SK-N-SH treated with all-trans-retinoic acid at 6 μM for 48 hours (cell line): ENCODE measurements around the gene FAM120A.

Source experiments
- ATAC-seq: fragments of 200-7000 bp; cut with Tn5 transposase; 3 replicates; pipeline ENCODE4 v1.9.1; 2020; ENCODE audit warnings: mild to moderate bottlenecking, moderate library complexity
- ARNTL ChIP-seq: fragments of 450-650 bp; formaldehyde crosslinking; IDR thresholded peaks from 2 replicates; pipeline ENCODE4 v1.5.0; 2020; ENCODE audit warnings: low read depth, mild to moderate bottlenecking, moderate library complexity, borderline replicate concordance
- BACH2 ChIP-seq: fragments of 250-450 bp; sonication (Bioruptor Pico); IDR thresholded peaks from 2 replicates; pipeline ENCODE4 v1.9.0; 2021; ENCODE audit warnings: mild to moderate bottlenecking, borderline replicate concordance
- CSDC2 ChIP-seq: fragments of 250-450 bp; sonication (Bioruptor Pico); IDR thresholded peaks from 2 replicates; pipeline ENCODE4 v1.5.0; 2020; ENCODE audit warnings: mild to moderate bottlenecking, moderate library complexity
- ESRRG ChIP-seq: fragments of 250-450 bp; sonication (Bioruptor Pico); IDR thresholded peaks from 2 replicates; pipeline ENCODE4 v1.6.1; 2021; ENCODE audit warnings: mild to moderate bottlenecking
- GLIS3 ChIP-seq: fragments of 250-450 bp; sonication (Bioruptor Pico); IDR thresholded peaks from 2 replicates; pipeline ENCODE4 v1.5.0; 2020; ENCODE audit warnings: mild to moderate bottlenecking, moderate library complexity
- ISL1 ChIP-seq: fragments of 250-450 bp; sonication (Bioruptor Pico); IDR thresholded peaks from 2 replicates; pipeline ENCODE4 v2.1.2; 2022; ENCODE audit warnings: mild to moderate bottlenecking, moderate library complexity
- OSR1 ChIP-seq: fragments of 250-450 bp; sonication (Bioruptor Pico); IDR thresholded peaks from 2 replicates; pipeline ENCODE4 v1.8.0; 2022; ENCODE audit warnings: moderate library complexity, mild to moderate bottlenecking, inconsistent platforms
- PPARA ChIP-seq: fragments of 250-450 bp; sonication (Bioruptor Pico); IDR thresholded peaks from 2 replicates; pipeline ENCODE4 v1.5.0; 2020; ENCODE audit warnings: mild to moderate bottlenecking, borderline replicate concordance
- RARB ChIP-seq: fragments of 250-450 bp; sonication (Bioruptor Pico); IDR thresholded peaks from 2 replicates; pipeline ENCODE4 v1.8.0; 2021; ENCODE audit warnings: mild to moderate bottlenecking, moderate library complexity
- SNAI2 ChIP-seq: fragments of 250-450 bp; sonication (Bioruptor Pico); IDR thresholded peaks from 2 replicates; pipeline ENCODE4 v1.5.0; 2020; ENCODE audit warnings: mild to moderate bottlenecking, moderate library complexity
- TCF4 ChIP-seq: fragments of 250-450 bp; sonication (Bioruptor Pico); IDR thresholded peaks from 2 replicates; pipeline ENCODE4 v1.8.0; 2021; ENCODE audit warnings: mild to moderate bottlenecking, moderate library complexity, borderline replicate concordance
- TOX ChIP-seq: fragments of 250-450 bp; sonication (Bioruptor Pico); IDR thresholded peaks from 2 replicates; pipeline ENCODE4 v1.8.0; 2021; ENCODE audit warnings: mild to moderate bottlenecking, moderate library complexity, borderline replicate concordance
- ZC3H10 ChIP-seq: fragments of 250-450 bp; sonication (Bioruptor Pico); IDR thresholded peaks from 2 replicates; pipeline ENCODE4 v1.5.1; 2021; ENCODE audit warnings: mild to moderate bottlenecking, moderate library complexity
- ZFP3 ChIP-seq: fragments of 250-450 bp; sonication (Bioruptor Pico); IDR thresholded peaks from 2 replicates; pipeline ENCODE4 v1.5.0; 2020; ENCODE audit warnings: mild to moderate bottlenecking, moderate library complexity
- ZFP30 ChIP-seq: fragments of 450-650 bp; formaldehyde crosslinking; IDR thresholded peaks from 2 replicates; pipeline ENCODE4 v1.5.0; 2022; ENCODE audit warnings: mild to moderate bottlenecking, moderate library complexity
- ZNF70 ChIP-seq: fragments of 450-650 bp; formaldehyde crosslinking; IDR thresholded peaks from 2 replicates; pipeline ENCODE4 v1.5.0; 2020; ENCODE audit warnings: mild to moderate bottlenecking, moderate library complexity
- ZNF8 ChIP-seq: fragments of 450-650 bp; formaldehyde crosslinking; IDR thresholded peaks from 2 replicates; pipeline ENCODE4 v1.5.0; 2020; ENCODE audit warnings: mild to moderate bottlenecking, moderate library complexity
- TF ChIP-seq, protein P1 (sequence below): fragments of 250-450 bp; sonication (Bioruptor Pico); IDR thresholded peaks from 2 replicates; pipeline ENCODE4 v1.8.0; 2021; ENCODE audit warnings: low read depth, mild to moderate bottlenecking, moderate library complexity, borderline replicate concordance
- TF ChIP-seq, protein P2 (sequence below): fragments of 250-450 bp; sonication (Bioruptor Pico); IDR thresholded peaks from 2 replicates; pipeline ENCODE4 v1.5.1; 2020; ENCODE audit warnings: low read depth, mild to moderate bottlenecking, moderate library complexity

The FAM120A gene

DNA sequence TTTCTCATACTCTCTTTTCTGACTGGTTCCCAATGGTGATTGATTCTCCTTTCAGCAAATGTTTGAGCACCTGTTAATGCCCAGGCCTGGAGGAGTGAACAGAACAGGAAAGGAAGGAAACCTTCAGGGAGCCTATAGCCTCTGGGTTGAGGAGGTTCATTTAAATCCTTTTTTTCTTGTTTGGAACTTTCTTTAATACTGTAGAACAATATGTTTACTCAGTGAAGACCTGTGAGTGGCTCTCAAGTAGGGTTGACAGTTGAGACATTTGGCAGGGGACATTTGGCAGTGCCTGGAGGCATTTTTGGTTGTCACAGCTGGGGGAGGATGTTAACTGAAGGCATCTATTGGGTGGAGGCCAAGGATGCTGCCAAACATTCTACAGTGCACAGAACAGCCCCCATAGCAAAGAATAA lies 8.0 kb downstream of the FAM120A start (continued):
- TF ChIP-seq, protein P1, sequence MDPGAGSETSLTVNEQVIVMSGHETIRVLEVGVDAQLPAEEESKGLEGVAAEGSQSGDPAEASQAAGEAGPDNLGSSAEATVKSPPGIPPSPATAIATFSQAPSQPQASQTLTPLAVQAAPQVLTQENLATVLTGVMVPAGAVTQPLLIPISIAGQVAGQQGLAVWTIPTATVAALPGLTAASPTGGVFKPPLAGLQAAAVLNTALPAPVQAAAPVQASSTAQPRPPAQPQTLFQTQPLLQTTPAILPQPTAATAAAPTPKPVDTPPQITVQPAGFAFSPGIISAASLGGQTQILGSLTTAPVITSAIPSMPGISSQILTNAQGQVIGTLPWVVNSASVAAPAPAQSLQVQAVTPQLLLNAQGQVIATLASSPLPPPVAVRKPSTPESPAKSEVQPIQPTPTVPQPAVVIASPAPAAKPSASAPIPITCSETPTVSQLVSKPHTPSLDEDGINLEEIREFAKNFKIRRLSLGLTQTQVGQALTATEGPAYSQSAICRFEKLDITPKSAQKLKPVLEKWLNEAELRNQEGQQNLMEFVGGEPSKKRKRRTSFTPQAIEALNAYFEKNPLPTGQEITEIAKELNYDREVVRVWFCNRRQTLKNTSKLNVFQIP = no peak
- TF ChIP-seq, protein P2, sequence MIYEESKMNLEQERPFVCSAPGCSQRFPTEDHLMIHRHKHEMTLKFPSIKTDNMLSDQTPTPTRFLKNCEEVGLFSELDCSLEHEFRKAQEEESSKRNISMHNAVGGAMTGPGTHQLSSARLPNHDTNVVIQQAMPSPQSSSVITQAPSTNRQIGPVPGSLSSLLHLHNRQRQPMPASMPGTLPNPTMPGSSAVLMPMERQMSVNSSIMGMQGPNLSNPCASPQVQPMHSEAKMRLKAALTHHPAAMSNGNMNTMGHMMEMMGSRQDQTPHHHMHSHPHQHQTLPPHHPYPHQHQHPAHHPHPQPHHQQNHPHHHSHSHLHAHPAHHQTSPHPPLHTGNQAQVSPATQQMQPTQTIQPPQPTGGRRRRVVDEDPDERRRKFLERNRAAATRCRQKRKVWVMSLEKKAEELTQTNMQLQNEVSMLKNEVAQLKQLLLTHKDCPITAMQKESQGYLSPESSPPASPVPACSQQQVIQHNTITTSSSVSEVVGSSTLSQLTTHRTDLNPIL (CRISPR knock-in tag) = no peak
- no peak for TF ChIP-seq ESRRG
- no peak for TF ChIP-seq TOX
- TF ChIP-seq OSR1 (CRISPR knock-in tag) = no peak
- TF ChIP-seq BACH2 = no peak
- no peak for TF ChIP-seq ARNTL (CRISPR knock-in tag)
- TF ChIP-seq ZNF70 = no peak

DNA sequence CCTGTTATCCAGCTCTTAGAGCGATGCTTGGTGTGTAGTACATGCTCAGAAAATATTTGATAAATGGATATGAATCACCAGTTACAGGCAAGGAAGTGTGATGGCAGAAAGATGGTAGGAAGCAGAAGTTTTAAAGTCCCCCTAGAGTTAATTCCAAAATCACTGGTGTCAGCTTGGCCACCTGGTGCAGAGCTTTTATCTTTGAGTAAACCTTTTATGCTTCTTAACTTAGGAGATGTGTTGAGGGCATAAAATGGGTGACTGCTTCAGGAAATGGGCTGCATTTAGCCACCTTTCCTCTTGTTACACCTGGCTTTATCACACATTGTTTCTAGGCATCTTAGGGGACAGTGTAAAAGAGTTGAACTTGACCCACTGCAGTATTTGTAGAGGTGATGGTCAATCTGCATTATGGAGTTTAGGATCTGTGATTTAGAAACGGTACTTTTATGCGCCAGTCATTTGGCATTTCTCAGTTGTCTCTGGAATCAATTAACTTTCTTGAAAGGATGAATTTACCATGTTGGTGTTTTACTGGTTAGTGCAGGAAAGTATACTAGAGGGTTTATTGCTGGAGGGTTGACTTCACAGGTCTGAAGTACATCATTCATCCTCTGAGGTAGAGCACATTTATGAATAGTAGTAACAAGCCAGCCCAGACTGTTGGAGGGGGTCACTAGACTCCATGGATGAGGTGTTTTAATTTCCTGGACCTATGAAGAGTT lies 9.4 kb downstream of the FAM120A start:
- ATAC-seq = no peak; the same call in 2 of the 3 replicates
- TF ChIP-seq GLIS3 (no peak), TOX (no peak), ISL1 (CRISPR knock-in tag) (no peak), RARB (CRISPR knock-in tag) (no peak), TCF4 (CRISPR knock-in tag) (no peak), ZNF8 (CRISPR knock-in tag) (no peak), PPARA (CRISPR knock-in tag) (no peak), ZFP3 (CRISPR knock-in tag) (no peak), ZC3H10 (no peak), CSDC2 (no peak)
- TF ChIP-seq, protein P1 = no peak
- TF ChIP-seq, protein P2 (CRISPR knock-in tag) = no peak

DNA sequence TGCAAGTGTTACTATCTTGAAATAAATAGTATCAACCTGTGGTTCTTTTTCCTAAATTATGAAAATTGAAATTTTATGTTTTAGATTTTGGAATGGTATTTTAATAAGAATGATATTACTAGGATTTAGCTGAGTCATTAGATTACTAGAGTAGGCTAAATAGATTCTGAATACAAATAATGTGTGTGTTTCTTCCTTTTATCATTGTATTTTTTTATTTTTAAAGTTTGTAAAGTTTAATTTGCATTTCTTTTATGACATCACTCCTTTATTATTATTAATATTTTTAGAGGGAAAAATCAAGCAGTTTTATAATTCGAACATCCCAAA lies 9.9 kb downstream of the FAM120A start:
- TF ChIP-seq BACH2 = no peak
- no peak for TF ChIP-seq ZFP3 (CRISPR knock-in tag)
- TF ChIP-seq SNAI2 (CRISPR knock-in tag) = no peak
- TF ChIP-seq, protein P2 (CRISPR knock-in tag) = no peak
- no peak for TF ChIP-seq GLIS3
- ATAC-seq = no peak

DNA sequence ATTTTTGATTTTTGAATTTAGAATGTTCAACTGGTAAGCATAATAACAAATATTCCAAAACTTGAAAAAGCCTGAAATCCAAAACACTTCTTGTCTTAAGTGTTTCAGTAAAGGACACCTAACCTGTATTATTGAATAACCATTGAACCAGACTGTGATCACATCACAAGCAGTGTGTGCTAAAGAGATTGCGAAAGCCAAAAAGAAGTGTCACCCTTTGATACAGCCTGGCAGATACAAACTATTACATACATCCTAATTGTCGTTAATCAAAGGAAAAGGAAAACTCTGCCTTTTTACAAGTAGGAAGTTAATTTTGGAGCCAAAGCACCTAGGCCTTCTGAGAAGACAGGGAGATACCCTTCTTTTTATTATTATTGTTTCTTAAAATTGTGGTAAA lies 10.3 kb downstream of the FAM120A start:
- TF ChIP-seq SNAI2 (CRISPR knock-in tag) (no peak), CSDC2 (no peak), ZFP30 (CRISPR knock-in tag) (no peak)
- TF ChIP-seq, protein P1 = no peak
- ATAC-seq = no peak
